GM12874 (cell line): ENCODE data around the gene PWWP2B.

Experiments used
- TF ChIP-seq, protein P1 (sequence below): IDR thresholded peaks from 2 replicates; pipeline ENCODE4 v1.5.1; 2011; ENCODE audit warnings: low read depth, mild to moderate bottlenecking, control low read depth, low read length, moderate library complexity; ENCODE audit not compliant: insufficient read depth

PWWP2B gene

DNA sequence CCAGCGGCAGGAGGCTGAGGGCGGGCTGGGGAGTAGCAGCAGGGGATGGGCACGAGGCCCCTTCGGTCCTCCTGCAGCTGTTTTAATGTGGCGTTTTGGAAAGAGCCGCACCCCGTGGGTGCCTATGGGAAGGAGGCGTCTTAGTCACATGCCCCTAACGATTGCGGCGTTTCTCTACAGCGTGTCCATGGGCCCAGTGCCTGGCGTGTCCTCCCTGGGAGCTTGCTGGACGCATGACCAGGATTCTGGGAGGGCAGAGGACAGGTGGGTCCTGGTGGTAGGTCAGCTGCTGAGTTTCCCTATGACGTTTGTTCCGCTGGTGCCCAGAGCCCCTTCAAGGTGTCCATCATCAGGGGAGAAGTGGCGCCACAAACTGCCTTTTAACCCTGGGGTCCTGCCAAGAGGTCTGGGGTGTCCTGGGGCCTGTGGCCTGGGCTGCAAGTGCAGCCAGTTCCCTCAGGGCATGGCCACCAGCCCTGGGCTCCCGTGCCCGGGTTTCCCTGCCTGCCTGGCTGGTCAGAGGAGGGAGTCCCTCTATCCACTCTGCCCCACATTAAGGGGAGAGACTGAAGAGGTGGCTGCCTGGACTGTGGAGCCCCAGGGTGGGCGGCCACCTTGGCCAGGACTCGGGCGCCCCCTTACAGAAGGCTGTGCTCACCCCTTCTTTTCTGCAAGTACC lies 48.7 kb downstream of the PWWP2B start:
- TF ChIP-seq, protein P1, sequence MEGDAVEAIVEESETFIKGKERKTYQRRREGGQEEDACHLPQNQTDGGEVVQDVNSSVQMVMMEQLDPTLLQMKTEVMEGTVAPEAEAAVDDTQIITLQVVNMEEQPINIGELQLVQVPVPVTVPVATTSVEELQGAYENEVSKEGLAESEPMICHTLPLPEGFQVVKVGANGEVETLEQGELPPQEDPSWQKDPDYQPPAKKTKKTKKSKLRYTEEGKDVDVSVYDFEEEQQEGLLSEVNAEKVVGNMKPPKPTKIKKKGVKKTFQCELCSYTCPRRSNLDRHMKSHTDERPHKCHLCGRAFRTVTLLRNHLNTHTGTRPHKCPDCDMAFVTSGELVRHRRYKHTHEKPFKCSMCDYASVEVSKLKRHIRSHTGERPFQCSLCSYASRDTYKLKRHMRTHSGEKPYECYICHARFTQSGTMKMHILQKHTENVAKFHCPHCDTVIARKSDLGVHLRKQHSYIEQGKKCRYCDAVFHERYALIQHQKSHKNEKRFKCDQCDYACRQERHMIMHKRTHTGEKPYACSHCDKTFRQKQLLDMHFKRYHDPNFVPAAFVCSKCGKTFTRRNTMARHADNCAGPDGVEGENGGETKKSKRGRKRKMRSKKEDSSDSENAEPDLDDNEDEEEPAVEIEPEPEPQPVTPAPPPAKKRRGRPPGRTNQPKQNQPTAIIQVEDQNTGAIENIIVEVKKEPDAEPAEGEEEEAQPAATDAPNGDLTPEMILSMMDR, result no peak

DNA sequence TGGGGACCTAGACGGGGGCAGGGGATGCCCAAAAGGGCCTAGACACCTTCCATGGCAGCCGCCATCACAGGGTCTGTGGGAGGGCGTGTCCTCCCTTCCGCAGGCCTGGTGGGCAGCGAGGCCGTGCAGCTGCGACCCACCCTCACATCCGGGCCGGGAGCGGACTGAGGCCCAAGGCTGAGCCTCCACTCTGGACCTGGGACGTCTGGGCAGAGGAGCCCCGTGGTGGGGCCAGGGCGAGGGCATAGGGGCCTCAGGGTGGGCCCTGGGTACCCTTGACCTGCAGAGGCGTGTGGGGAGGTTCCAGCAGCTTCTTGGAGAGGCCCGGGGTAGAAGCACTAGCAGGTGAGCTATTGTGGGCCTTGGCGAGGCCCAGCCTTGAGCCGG lies 49.2 kb downstream of the PWWP2B start:
- TF ChIP-seq, protein P1, result no peak

DNA sequence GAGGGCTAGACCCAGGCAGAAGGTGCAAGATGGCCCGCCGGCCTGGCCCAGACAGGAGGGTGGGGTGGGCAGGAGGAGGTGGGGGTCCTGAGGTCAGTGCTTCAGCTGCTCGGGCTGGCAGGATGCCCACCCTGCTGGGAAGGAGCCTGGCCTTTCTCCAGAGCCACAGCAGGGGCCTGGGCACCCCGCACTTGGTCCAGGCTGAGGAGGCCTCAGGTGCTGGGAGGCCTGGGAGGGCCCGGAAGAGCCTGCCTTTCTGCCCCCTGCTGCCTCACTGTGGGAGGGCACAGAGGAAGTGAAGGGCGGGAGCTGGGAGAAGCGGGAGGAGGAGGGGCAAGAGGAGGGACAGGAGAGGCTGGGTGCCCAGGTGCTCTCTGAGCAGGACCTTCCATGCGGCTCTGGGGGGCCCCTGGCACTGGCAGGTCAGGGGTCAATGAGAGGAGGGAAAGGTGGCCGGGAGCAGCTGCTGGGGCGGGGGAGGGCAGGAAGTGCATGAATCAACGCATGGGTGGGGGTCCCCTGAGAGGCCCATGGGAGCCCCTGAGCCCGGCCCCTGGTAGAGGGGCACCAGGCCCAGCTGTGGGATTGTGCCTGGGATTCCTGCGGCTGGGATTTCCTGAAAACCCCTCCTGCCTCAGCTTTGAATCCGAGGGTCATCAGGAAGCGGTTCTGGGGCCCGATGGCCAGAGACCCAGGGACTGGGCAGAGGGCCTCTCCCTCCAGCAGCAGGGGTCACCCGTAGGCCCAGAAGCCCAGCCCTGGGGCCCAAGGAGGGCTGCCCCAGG lies 49.9 kb downstream of the PWWP2B start:
- TF ChIP-seq, protein P1, result peak; percentile 64

DNA sequence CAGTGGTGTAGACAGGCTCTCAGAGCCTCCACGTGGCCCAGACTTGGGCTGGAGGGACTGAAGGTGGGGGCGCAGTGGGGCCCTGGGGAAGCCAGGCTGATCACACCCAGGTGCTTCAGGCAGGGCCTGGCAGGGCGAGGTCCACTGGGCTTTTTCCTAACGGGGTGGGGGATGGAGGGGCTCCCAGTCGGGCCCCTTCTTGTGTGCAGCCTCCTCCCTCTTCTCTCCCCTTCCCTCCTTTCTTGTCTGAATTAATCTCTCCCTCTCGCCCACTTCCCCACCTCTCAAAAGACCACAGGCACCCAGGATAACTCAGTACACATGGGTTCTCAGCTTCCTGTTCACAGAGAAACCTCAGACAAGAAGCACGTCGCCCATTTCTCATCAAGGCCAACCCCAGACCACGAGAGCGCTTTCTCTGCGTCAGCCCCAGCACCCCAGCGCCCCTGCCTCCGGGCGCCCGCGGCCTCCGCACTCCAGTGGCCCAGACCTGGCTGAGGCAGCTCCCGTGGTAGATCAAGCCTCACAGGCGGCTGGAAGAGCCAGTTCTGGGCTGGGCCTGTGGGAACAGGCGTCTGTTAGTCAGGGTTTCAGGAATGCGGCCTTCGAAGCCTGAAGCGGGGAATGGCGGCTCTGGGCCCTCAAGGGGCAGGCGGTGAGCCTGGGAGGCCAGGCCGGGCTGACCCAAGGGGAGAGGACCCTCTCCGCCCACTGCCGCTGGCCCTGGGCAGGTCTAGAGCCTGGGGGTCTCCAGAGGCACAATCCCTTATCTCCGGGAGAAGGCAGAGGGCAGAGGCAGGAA lies 50.6 kb downstream of the PWWP2B start:
- TF ChIP-seq, protein P1, result no peak

DNA sequence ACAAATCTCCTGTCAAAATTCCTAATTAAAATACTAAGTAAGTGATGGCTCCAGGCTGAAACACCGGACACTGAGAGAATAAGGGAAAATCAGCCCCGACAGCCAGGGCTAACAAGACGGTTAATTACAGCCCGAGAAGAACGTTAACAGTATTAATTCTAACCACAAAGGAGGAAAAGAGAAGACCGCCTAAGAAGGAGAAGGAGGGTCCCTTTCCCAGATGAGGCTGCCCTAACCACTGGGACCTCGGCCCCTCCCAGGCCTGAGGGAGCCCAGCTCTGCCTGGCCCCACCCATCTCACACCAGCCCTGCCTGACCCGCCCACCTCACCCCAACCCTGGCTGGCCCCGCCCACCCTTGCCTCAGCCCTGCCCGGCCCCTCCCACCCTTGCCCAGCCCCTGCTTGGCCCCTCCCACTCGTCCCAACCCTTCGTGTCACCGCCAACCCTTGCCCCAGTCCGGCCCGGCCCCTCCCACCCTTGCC lies 51.3 kb downstream of the PWWP2B start:
- TF ChIP-seq, protein P1, result no peak

DNA sequence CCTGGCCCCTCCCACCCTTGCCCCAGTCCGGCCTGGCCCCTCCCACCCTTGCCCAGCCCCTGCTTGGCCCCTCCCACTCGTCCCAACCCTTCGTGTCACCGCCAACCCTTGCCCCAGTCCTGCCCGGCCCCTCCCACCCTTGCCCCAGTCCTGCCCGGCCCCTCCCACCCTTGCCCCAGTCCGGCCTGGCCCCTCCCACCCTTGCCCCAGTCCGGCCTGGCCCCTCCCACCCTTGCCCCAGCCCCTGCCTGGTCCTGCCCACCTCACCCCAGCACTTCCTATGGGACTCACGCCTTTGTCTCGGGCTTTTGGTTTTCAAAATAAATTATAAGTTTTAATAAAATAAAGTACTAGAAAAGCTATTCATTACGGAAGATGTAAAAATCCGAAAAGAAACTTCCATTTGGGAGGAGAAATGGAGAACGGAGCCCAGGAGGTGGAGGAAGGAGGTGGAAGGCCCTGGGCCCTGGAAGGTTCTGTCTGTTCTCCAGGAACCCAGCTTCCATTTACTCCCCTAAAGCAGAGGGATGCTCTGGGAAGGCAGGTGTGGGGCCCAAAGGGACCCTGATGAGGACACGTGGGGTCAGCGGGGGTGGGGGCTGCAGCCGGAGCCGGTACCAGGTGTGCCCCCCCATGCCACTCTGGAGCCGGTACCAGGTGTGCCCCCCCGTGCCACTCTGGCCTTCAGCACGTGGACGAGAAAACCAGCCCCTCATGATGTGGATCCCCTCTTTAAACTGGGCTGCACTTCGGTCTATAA lies 52.2 kb downstream of the PWWP2B start:
- TF ChIP-seq, protein P1, result no peak
